Liver (tissue), 3 donors: Measurements from ENCODE around the gene IL1RAPL2.

Source experiments
- RAD21 ChIP-seq, 2 donors: IDR thresholded peaks; 2 replicates each; pipeline ENCODE4 v1.6.1; 2016; ENCODE audit warnings: antibody characterized with exemption in 2 of 2, mild to moderate bottlenecking in 2 of 2
- YY1 ChIP-seq: IDR thresholded peaks from 2 replicates; pipeline ENCODE4 v1.6.1; 2016; ENCODE audit warnings: antibody characterized with exemption, mild to moderate bottlenecking
- TF ChIP-seq, protein P1 (sequence below): fragments of 150-350 bp; IDR thresholded peaks from 2 replicates; pipeline ENCODE4 v1.5.1; 2017; ENCODE audit warnings: improper control_type of control experiment, low read depth, low read length; ENCODE audit not compliant: missing input control
- donor health status: healthy.
- donor health status: healthy.

DNA sequence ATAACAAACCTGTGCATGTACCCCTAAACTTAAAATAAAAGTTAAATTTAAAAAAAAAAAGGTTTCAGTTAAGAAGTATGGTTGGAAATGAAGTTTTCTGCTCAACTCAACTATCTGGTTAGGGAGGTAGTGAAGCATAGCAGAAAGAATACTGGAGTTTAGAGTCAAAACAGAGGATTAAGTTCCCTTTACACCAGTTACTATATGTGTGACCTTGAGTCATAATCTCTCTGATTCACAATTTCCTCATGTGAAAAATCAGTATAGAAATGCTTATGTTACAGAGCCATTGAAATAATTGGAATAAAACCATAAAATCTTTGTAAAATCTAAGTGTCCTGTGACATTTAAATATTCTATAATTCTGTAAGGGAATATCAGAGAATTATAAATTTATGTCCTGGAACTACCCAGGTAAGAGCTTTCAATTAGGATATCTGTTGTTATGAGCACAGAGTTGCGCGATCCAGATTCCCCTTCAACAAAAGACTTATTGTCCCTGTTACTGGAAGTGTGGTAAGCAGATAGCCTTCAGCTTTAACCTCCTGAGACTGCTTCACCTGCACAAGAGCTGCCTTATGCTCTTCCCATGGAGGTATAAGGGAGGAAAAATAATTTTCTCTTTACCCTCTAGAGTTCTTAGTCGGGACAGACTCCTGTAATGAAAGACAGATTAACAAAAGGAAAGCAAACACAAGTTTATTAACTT, 1052.5 kb downstream of the IL1RAPL2 start:
- TF ChIP-seq, protein P1, sequence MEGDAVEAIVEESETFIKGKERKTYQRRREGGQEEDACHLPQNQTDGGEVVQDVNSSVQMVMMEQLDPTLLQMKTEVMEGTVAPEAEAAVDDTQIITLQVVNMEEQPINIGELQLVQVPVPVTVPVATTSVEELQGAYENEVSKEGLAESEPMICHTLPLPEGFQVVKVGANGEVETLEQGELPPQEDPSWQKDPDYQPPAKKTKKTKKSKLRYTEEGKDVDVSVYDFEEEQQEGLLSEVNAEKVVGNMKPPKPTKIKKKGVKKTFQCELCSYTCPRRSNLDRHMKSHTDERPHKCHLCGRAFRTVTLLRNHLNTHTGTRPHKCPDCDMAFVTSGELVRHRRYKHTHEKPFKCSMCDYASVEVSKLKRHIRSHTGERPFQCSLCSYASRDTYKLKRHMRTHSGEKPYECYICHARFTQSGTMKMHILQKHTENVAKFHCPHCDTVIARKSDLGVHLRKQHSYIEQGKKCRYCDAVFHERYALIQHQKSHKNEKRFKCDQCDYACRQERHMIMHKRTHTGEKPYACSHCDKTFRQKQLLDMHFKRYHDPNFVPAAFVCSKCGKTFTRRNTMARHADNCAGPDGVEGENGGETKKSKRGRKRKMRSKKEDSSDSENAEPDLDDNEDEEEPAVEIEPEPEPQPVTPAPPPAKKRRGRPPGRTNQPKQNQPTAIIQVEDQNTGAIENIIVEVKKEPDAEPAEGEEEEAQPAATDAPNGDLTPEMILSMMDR: no peak
- TF ChIP-seq RAD21 (IDR thresholded peaks at IDR 0.05) (no peak), YY1 (no peak)
